NT2/D1 (cell line): ENCODE results near the gene PPM1A.

Source experiments
- SUZ12 ChIP-seq: IDR thresholded peaks from 2 replicates; pipeline ENCODE4 v1.6.1; 2011; ENCODE audit not compliant: insufficient read length, insufficient read depth; ENCODE audit errors: extremely low read depth
- YY1 ChIP-seq: IDR thresholded peaks from 2 replicates; pipeline ENCODE4 v1.6.1; 2011; ENCODE audit not compliant: insufficient read length, insufficient read depth
- ZNF274 ChIP-seq: IDR thresholded peaks from 2 replicates; pipeline ENCODE4 v1.6.1; 2011; ENCODE audit warnings: mild to moderate bottlenecking, low read depth, low read length

GRCh38 chr14:60304509-60304908 is 55.5 kb downstream of the PPM1A start:
- TF ChIP-seq SUZ12, result no peak
- no peak for TF ChIP-seq YY1
- no peak for TF ChIP-seq ZNF274
